Stimulated activated naive CD4-positive, alpha-beta T cell treated with Interleukin-2 at 50 U/mL for 16 hours (primary cell): ENCODE data around the gene AMPD3.

Experiments
- DNase-seq: peaks from one replicate; lab custom pipeline; 2025; lab: John Stamatoyannopoulos, UW

The AMPD3 gene

GRCh38 chr11:10438458-10438857 lies 16.6 kb upstream of the AMPD3 start:
- no peak for DNase-seq

- DNase-seq = no peak
These were observed 15.7 kb upstream of the AMPD3 start for GRCh38 chr11:10439351-10439750.

- DNase-seq = no peak
These were observed 15.1 kb upstream of the AMPD3 start for GRCh38 chr11:10439924-10440323.

- DNase-seq = no peak
These were observed 14.7 kb upstream of the AMPD3 start for GRCh38 chr11:10440401-10440800.

GRCh38 chr11:10441091-10441490 lies 14.0 kb upstream of the AMPD3 start:
- DNase-seq = no peak

- DNase-seq = no peak
These were observed 13.2 kb upstream of the AMPD3 start for GRCh38 chr11:10441652-10442503.

- DNase-seq = no peak
These were observed 11.9 kb upstream of the AMPD3 start for GRCh38 chr11:10443152-10443551.

- DNase-seq = no peak
These were observed 11.3 kb upstream of the AMPD3 start for GRCh38 chr11:10443721-10444235.

GRCh38 chr11:10444725-10445315 lies 10.2 kb upstream of the AMPD3 start:
- DNase-seq = no peak

GRCh38 chr11:10447445-10447844 lies 7.6 kb upstream of the AMPD3 start:
- no peak for DNase-seq

GRCh38 chr11:10450462-10451425 lies 4.3 kb upstream of the AMPD3 start:
- peak; percentile 37 for DNase-seq

- DNase-seq = no peak
These were observed 3.5 kb upstream of the AMPD3 start for GRCh38 chr11:10451426-10452116.

- DNase-seq = no peak
These were observed 2.8 kb upstream of the AMPD3 start for GRCh38 chr11:10452211-10452767.

- DNase-seq = no peak
These were observed 1.8 kb upstream of the AMPD3 start for GRCh38 chr11:10453261-10453660.

- peak; percentile 77 for DNase-seq
These were observed 798 bp downstream of the AMPD3 start for GRCh38 chr11:10455637-10456487.

- no peak for DNase-seq
These were observed 1.5 kb downstream of the AMPD3 start for GRCh38 chr11:10456519-10456918.

GRCh38 chr11:10457901-10458300 lies 2.8 kb downstream of the AMPD3 start:
- DNase-seq = no peak

- DNase-seq = peak; percentile 51
These were observed 4.2 kb downstream of the AMPD3 start for GRCh38 chr11:10459029-10459970.

- DNase-seq = no peak
These were observed 5.7 kb downstream of the AMPD3 start for GRCh38 chr11:10460611-10461275.
